Measurements from ENCODE around the gene PNMA8B. TPM values are rescaled to one million over a fixed set of nuclear protein-coding genes. Genes with fewer than 3 reads are reported as not detected.
"Not testable (repeated sequence)": the region's sequence is repeated elsewhere in the genome, so short reads cannot be mapped to it uniquely, and the experiment has no call there.

The PNMA8B gene
- total RNA-seq, 4 donors from 2014 or later = 1.8 to 3.2 (median 2.8) TPM

GRCh38 chr19:46528601-46529590, 33.2 kb upstream of the PNMA8B start:
- Histone ChIP-seq H3K27ac (no peak overlapping the region), H3K4me1 (peaks cover 8% of the 10 kb centered on the region), H3K36me3 (no peaks in the 10 kb centered on the region), H3K27me3 (no peaks in the 10 kb centered on the region), H3K9me3 (no peaks in the 10 kb centered on the region), H3K4me3 (no peak overlapping the region)
- 60% methylated on average over 23 of the region's 25 CpGs for WGBS
- DNase-seq (ENCODE audit: low spot score in 2 of 2) = peak in 1 of 2 donors; percentile 46
- no peak for TF ChIP-seq POLR2AphosphoS5 (IDR thresholded peaks at IDR 0.05)
- TF ChIP-seq EP300 (IDR thresholded peaks at IDR 0.05) = no peak
- TF ChIP-seq, protein P1, sequence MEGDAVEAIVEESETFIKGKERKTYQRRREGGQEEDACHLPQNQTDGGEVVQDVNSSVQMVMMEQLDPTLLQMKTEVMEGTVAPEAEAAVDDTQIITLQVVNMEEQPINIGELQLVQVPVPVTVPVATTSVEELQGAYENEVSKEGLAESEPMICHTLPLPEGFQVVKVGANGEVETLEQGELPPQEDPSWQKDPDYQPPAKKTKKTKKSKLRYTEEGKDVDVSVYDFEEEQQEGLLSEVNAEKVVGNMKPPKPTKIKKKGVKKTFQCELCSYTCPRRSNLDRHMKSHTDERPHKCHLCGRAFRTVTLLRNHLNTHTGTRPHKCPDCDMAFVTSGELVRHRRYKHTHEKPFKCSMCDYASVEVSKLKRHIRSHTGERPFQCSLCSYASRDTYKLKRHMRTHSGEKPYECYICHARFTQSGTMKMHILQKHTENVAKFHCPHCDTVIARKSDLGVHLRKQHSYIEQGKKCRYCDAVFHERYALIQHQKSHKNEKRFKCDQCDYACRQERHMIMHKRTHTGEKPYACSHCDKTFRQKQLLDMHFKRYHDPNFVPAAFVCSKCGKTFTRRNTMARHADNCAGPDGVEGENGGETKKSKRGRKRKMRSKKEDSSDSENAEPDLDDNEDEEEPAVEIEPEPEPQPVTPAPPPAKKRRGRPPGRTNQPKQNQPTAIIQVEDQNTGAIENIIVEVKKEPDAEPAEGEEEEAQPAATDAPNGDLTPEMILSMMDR (IDR thresholded peaks at IDR 0.05) = no peak
- TF ChIP-seq POLR2A (IDR thresholded peaks at IDR 0.05) = no peak

DNA sequence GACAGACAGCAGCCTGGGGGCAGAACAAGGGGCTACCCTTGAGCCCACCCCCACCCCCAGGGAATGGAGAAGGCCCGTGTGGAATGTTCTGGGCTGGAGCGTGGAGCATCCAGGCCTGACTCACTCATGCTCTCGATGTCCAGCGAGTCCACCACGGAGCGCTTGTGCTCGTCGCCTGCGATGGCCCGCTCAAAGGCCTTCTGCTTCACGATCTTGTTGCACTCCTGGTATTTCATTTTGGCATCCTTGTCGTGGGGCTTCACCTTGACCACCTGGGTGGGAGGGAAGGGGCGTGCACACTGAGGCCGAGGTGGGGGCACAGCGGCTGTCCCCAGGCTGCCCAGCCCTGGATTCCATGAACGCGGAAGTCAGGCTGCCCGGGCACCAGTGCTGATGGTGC, 31.1 kb upstream of the PNMA8B start:
- H3K4me3 ChIP-seq = not testable (repeated sequence)

GRCh38 chr19:46524308-46524707, 28.6 kb upstream of the PNMA8B start:
- Histone ChIP-seq H3K4me3 (no peak overlapping the region), H3K27me3 (no peaks in the 10 kb centered on the region), H3K4me1 (peaks cover under 1% of the 10 kb centered on the region), H3K36me3 (no peaks in the 10 kb centered on the region), H3K27ac (no peak overlapping the region), H3K9me3 (no peaks in the 10 kb centered on the region)
- DNase-seq (ENCODE audit: low spot score in 2 of 2) = no peak
- TF ChIP-seq POLR2A (IDR thresholded peaks at IDR 0.05) = no peak
- WGBS = 91% methylated on average over 2 of the region's 2 CpGs

More for the DNA sequence above, 31.1 kb upstream of the PNMA8B start:
- DNase-seq (ENCODE audit: low spot score in 2 of 2); H3K36me3 ChIP-seq; H3K9me3 ChIP-seq; H3K27me3 ChIP-seq; H3K4me1 ChIP-seq; H3K27ac ChIP-seq: not testable (repeated sequence)
- WGBS = 93% methylated on average over 14 of the region's 18 CpGs

GRCh38 chr19:46522988-46523387, 27.3 kb upstream of the PNMA8B start:
- not testable (repeated sequence) for H3K27ac ChIP-seq; H3K36me3 ChIP-seq; H3K4me1 ChIP-seq; H3K9me3 ChIP-seq; H3K4me3 ChIP-seq; DNase-seq (ENCODE audit: low spot score in 2 of 2); H3K27me3 ChIP-seq
- WGBS = 69% methylated on average over 4 of the region's 4 CpGs

GRCh38 chr19:46521241-46521868, 25.7 kb upstream of the PNMA8B start:
- H3K27me3 ChIP-seq = no peaks in the 10 kb centered on the region
- H3K36me3 ChIP-seq = no peaks in the 10 kb centered on the region
- 87% methylated on average over 14 of the region's 14 CpGs for WGBS
- DNase-seq (ENCODE audit: low spot score in 2 of 2) = no peak
- H3K4me3 ChIP-seq = no peak overlapping the region
- H3K9me3 ChIP-seq = no peaks in the 10 kb centered on the region
- no peak overlapping the region for H3K27ac ChIP-seq
- TF ChIP-seq, protein P1 (IDR thresholded peaks at IDR 0.05) = no peak
- TF ChIP-seq EP300 (IDR thresholded peaks at IDR 0.05) (no peak), POLR2A (IDR thresholded peaks at IDR 0.05) (no peak), POLR2AphosphoS5 (IDR thresholded peaks at IDR 0.05) (no peak)
- H3K4me1 ChIP-seq = no peaks in the 10 kb centered on the region

DNA sequence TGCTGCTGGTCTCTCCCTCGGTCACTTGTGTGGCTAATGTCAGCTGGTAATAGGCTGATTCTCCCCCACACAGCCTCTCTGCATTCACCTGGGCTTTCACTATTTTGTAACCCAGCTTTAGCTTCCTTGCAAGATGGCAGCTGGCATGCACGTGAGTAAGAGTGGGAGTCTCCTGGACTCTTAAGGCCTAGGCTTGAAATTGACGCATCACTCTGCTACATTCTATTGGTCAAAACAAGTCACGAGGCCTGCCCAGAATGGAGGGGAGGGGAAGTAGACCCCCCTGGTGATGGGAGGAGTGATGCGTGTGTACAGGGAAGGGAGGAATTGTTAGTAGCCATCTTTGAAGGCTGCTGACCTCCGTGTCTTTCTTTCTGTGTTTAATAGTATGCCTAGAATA, 24.9 kb upstream of the PNMA8B start:
- TF ChIP-seq POLR2AphosphoS5 (IDR thresholded peaks at IDR 0.05) (no peak), POLR2A (IDR thresholded peaks at IDR 0.05) (no peak), EP300 (IDR thresholded peaks at IDR 0.05) (no peak)
- TF ChIP-seq, protein P1 (IDR thresholded peaks at IDR 0.05) = no peak
- no peak overlapping the region for H3K27ac ChIP-seq
- no peak overlapping the region for H3K4me3 ChIP-seq
- no peaks in the 10 kb centered on the region for H3K9me3 ChIP-seq
- no peak for DNase-seq (ENCODE audit: low spot score in 2 of 2)
- H3K36me3 ChIP-seq = no peaks in the 10 kb centered on the region
- H3K4me1 ChIP-seq = peaks cover 2% of the 10 kb centered on the region
- no peaks in the 10 kb centered on the region for H3K27me3 ChIP-seq
- WGBS = 89% methylated on average over 6 of the region's 6 CpGs
